Liver (tissue), 9 donors: ENCODE results near the gene SP110. TPM values are rescaled to one million over a fixed set of nuclear protein-coding genes. Genes with fewer than 3 reads are reported as not detected.

Experiments
- DNase-seq: peaks from one replicate; pipeline ENCODE4 v3.0.0-alpha.2; 2017; ENCODE audit warnings: low spot score
- H3K27ac ChIP-seq, 2 donors: one replicate each; pipeline ENCODE4 v1.7.0; 2013; ENCODE audit warnings: inconsistent platforms in 2 of 2, low read length in 2 of 2, control low read depth in 1 of 2, low read depth in 1 of 2, mild to moderate bottlenecking in 1 of 2
- H3K27me3 ChIP-seq, 4 donors: one replicate each; pipeline versions ENCODE4 v1.6.1 to v1.7.0; 2013; ENCODE audit warnings: low read length in 3 of 4, inconsistent platforms in 1 of 4, mild to moderate bottlenecking in 1 of 4, moderate library complexity in 1 of 4; ENCODE audit not compliant: control insufficient read depth in 4 of 4, insufficient read depth in 4 of 4
- H3K36me3 ChIP-seq, 4 donors: one replicate each; pipeline versions ENCODE4 v1.6.1 to v1.7.0; 2013; ENCODE audit warnings: low read length in 3 of 4, mild to moderate bottlenecking in 3 of 4, low read depth in 1 of 4, moderate library complexity in 1 of 4; ENCODE audit not compliant: control insufficient read depth in 4 of 4, insufficient read depth in 3 of 4
- H3K4me1 ChIP-seq, 4 donors: one replicate each; pipeline versions ENCODE4 v1.6.1 to v1.7.0; 2013; ENCODE audit warnings: low read length in 3 of 4, mild to moderate bottlenecking in 3 of 4, moderate library complexity in 1 of 4; ENCODE audit not compliant: control insufficient read depth in 4 of 4, insufficient read depth in 4 of 4
- H3K4me3 ChIP-seq, 3 donors: one replicate each; pipeline versions ENCODE4 v1.6.1 to v1.7.0; 2013; ENCODE audit warnings: low read length in 3 of 3, control low read depth in 1 of 3, low read depth in 1 of 3, mild to moderate bottlenecking in 1 of 3
- H3K9ac ChIP-seq, 2 donors: one replicate each; pipeline ENCODE4 v1.7.0; 2013; ENCODE audit warnings: low read length in 2 of 2, mild to moderate bottlenecking in 2 of 2, moderate library complexity in 2 of 2, control low read depth in 1 of 2, low read depth in 1 of 2
- H3K9me3 ChIP-seq, 4 donors: one replicate each; pipeline versions ENCODE4 v1.6.1 to v1.7.0; 2013; ENCODE audit warnings: low read length in 3 of 4; ENCODE audit not compliant: control insufficient read depth in 4 of 4
- FOXA1 ChIP-seq: IDR thresholded peaks from 2 replicates; pipeline ENCODE4 v1.6.1; 2016; ENCODE audit warnings: antibody characterized with exemption
- FOXA2 ChIP-seq: IDR thresholded peaks from 2 replicates; pipeline ENCODE4 v1.6.1; 2016; ENCODE audit warnings: antibody characterized with exemption
- HNF4A ChIP-seq, 2 donors: conservative IDR thresholded peaks; 2 replicates each; pipeline ENCODE4 v1.6.1; 2016; ENCODE audit warnings: antibody characterized with exemption in 2 of 2, mild to moderate bottlenecking in 2 of 2
- HNF4G ChIP-seq: IDR thresholded peaks from 2 replicates; pipeline ENCODE4 v1.6.1; 2016; ENCODE audit warnings: antibody characterized with exemption
- JUND ChIP-seq, 2 donors: IDR thresholded peaks; 2 replicates each; pipeline ENCODE4 v1.6.1; 2016; ENCODE audit warnings: antibody characterized with exemption in 2 of 2
- MAX ChIP-seq: IDR thresholded peaks from 2 replicates; pipeline ENCODE4 v1.6.1; 2016; ENCODE audit warnings: antibody characterized with exemption
- NR2F2 ChIP-seq: IDR thresholded peaks from 2 replicates; pipeline ENCODE4 v1.6.1; 2016; ENCODE audit warnings: antibody characterized with exemption
- RAD21 ChIP-seq, 2 donors: IDR thresholded peaks; 2 replicates each; pipeline ENCODE4 v1.6.1; 2016; ENCODE audit warnings: antibody characterized with exemption in 2 of 2, mild to moderate bottlenecking in 2 of 2
- YY1 ChIP-seq: IDR thresholded peaks from 2 replicates; pipeline ENCODE4 v1.6.1; 2016; ENCODE audit warnings: antibody characterized with exemption, mild to moderate bottlenecking
- ZBTB33 ChIP-seq: IDR thresholded peaks from 2 replicates; pipeline ENCODE4 v1.6.1; 2016; ENCODE audit warnings: antibody characterized with exemption
- WGBS: extraction: QIAGEN DNeasy Blood & Tissue Kit; methylation state at CpG from one replicate; pipeline ENCODE4 v1.1.7; 2013; 5-methylcytosine and 5-hydroxymethylcytosine counted together
- polyA plus RNA-seq, 2 donors: library from polyadenylated mRNA; stranded (reverse) in 1 of 2; unstranded in 1 of 2; fragments of 200-250 nt in 1 of 2; fragments of >200 nt in 1 of 2; fragmentation: Nextera tagmentation in 1 of 2; extraction: Ambion mirVana in 1 of 2; gene quantifications; one replicate each; pipeline versions ENCODE4 v1.2.1 to v1.2.3, GENCODE V29; 2013 to 2015
- total RNA-seq, 2 donors: library from RNA; depleted of rRNA; stranded (reverse); fragments of >200 nt; gene quantifications; one replicate each; pipeline ENCODE4 v1.2.3, GENCODE V29; 2014
- TF ChIP-seq, protein P1 (sequence below): IDR thresholded peaks from 2 replicates; pipeline ENCODE4 v1.6.1; 2016; ENCODE audit warnings: antibody characterized with exemption
- donor health status: healthy.
- donor health status: healthy.
- donor health status: healthy.
- donor health status: healthy.
- donor health status: healthy.

Gene SP110
- total and polyA plus RNA-seq, 4 donors = 5.3 to 15.4 (median 8.2) TPM

GRCh38 chr2:230129343-230129742 lies 90.4 kb downstream of the SP110 start (continued):
- no peak for TF ChIP-seq ZBTB33
- TF ChIP-seq YY1 = no peak

- Histone ChIP-seq H3K27ac (no peak overlapping the region), H3K36me3 (no peaks in the 10 kb centered on the region)
These were observed 91.0 kb downstream of the SP110 start for GRCh38 chr2:230128623-230129342.

DNA sequence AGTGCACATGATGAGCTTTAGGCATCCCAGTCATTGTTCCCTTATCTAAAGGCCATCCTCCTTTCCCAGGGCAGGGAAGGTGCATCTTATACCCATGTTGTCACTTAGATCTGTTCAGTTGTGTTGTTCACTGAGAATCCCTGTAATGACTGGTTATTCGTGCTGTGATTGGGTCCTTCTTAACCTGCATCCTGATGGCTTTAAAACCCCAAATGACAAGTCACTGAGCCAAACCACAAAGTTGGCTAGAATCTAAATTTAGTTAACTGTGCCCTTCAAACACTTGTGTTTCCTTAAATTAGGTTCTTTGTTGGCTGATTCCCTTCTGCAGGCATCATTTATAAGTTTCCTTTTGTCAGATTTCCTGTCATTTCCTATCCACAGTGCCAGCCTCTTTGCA lies 92.6 kb downstream of the SP110 start:
- Histone ChIP-seq H3K9ac (no peak overlapping the region), H3K27me3 (no peaks in the 10 kb centered on the region), H3K4me3 (no peak overlapping the region), H3K36me3 (no peaks in the 10 kb centered on the region), H3K27ac (no peak overlapping the region), H3K4me1 (no peaks in the 10 kb centered on the region), H3K9me3 (no peaks in the 10 kb centered on the region)
- DNase-seq = no peak
- WGBS = 65% methylated on average over 1 of the region's 1 CpG
- no peak for TF ChIP-seq HNF4A (conservative IDR thresholded peaks at IDR 0.05)
- TF ChIP-seq RAD21 (IDR thresholded peaks at IDR 0.05) = no peak

More at GRCh38 chr2:230128623-230129342, 91.0 kb downstream of the SP110 start:
- no peaks in the 10 kb centered on the region for H3K27me3 ChIP-seq
- no peak overlapping the region for H3K4me3 ChIP-seq
- DNase-seq = no peak
- no peaks in the 10 kb centered on the region for H3K4me1 ChIP-seq
- TF ChIP-seq HNF4G (no peak), JUND (IDR thresholded peaks at IDR 0.05) (no peak), HNF4A (conservative IDR thresholded peaks at IDR 0.05) (no peak), MAX (no peak), FOXA1 (no peak), YY1 (no peak), NR2F2 (no peak), ZBTB33 (no peak), FOXA2 (no peak), RAD21 (IDR thresholded peaks at IDR 0.05) (no peak)
- TF ChIP-seq, protein P1, sequence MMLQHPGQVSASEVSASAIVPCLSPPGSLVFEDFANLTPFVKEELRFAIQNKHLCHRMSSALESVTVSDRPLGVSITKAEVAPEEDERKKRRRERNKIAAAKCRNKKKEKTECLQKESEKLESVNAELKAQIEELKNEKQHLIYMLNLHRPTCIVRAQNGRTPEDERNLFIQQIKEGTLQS = no peak
- WGBS = 75% methylated on average over 7 of the region's 7 CpGs
- no peak overlapping the region for H3K9ac ChIP-seq
- no peaks in the 10 kb centered on the region for H3K9me3 ChIP-seq
